HFFc6 (cell line): ENCODE data around the gene SEMA3D. TPM values are rescaled to one million over a fixed set of nuclear protein-coding genes. Genes with fewer than 3 reads are reported as not detected.
A peak's percentile ranks its signal among the peaks of the same experiment; 100 is the strongest.

Source experiments
- DNase-seq: peaks from one replicate; pipeline ENCODE4 v3.0.0-alpha.2; 2018
- H3K27ac Mint-ChIP-seq: 2 replicates; pipeline ENCODE4 v1.8.0; 2020; ENCODE audit warnings: mild to moderate bottlenecking, mixed read lengths
- H3K27me3 Mint-ChIP-seq: 2 replicates; pipeline ENCODE4 v1.8.0; 2021; ENCODE audit warnings: mild to moderate bottlenecking, moderate library complexity, mixed read lengths; ENCODE audit not compliant: insufficient read depth
- H3K36me3 Mint-ChIP-seq: 2 replicates; pipeline ENCODE4 v1.8.0; 2021; ENCODE audit warnings: low read depth, mixed read lengths
- H3K4me1 Mint-ChIP-seq: 2 replicates; pipeline ENCODE4 v1.8.0; 2020; ENCODE audit warnings: low read depth, mixed read lengths
- H3K4me3 Mint-ChIP-seq: 2 replicates; pipeline ENCODE4 v1.8.0; 2020; ENCODE audit warnings: mild to moderate bottlenecking, moderate library complexity, mixed read lengths
- H3K9me3 Mint-ChIP-seq: 2 replicates; pipeline ENCODE4 v1.8.0; 2020; ENCODE audit warnings: mild to moderate bottlenecking, mixed read lengths
- total RNA-seq, 6 experiments: library from RNA; stranded (reverse); fragmentation: NEBNext Ultra II Directional; extraction: Animal tissue kit (Norgen Biotek cat#: 25700); gene quantifications; 2 replicates in 1 of 6; 3 replicates in 5 of 6; pipeline ENCODE4 v1.2.3, GENCODE V29; 2021
- TF ChIP-seq, protein P1 (sequence below): fragments of 200-600 bp; sonication (generic); IDR thresholded peaks from 2 replicates; pipeline ENCODE4 v1.5.0; 2021; ENCODE audit warnings: antibody characterized with exemption, mild to moderate bottlenecking

Gene SEMA3D
- total RNA-seq, 6 experiments from 2014 or later, result 16.5 to 23.7 (median 22.4) TPM

DNA sequence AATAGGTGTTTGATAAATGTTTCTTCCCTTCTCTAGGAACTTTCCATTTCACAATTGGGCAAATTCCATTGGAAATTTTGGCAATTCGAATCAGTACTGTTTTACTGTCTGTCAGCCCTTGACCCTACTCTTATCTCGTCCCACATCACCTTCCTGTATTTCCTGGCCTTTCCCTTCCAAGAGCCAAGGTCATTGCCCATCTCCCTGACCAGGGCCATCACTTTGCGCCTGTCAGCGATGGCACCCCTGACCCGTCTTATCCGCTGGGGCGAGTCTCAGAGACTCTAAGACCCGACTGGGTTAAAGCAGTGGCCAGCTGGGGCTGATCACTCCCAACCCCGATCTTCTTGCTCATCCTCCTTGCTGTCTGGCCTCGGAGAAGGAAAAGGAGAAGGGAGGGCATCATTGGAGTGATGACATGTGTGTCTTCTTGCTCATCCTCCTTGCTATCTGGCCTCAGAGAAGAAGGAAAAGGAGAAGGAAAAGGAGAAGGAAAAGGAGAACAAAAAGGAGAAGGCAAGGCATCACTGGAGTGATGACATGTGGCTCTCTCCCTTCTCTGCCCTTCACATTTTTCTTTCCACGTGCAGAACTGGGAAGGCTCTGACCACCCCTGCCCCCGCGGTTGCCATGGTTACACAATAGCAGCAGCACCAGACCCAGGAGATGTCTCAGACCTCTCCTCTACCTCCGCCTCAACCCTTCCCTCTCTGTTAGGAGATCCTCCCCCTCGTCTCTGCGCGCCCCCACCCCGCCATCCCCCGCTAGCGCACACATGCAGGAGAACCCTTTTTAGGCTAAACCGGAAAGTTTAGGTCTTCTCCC lies 2.0 kb downstream of the SEMA3D start:
- TF ChIP-seq, protein P1, sequence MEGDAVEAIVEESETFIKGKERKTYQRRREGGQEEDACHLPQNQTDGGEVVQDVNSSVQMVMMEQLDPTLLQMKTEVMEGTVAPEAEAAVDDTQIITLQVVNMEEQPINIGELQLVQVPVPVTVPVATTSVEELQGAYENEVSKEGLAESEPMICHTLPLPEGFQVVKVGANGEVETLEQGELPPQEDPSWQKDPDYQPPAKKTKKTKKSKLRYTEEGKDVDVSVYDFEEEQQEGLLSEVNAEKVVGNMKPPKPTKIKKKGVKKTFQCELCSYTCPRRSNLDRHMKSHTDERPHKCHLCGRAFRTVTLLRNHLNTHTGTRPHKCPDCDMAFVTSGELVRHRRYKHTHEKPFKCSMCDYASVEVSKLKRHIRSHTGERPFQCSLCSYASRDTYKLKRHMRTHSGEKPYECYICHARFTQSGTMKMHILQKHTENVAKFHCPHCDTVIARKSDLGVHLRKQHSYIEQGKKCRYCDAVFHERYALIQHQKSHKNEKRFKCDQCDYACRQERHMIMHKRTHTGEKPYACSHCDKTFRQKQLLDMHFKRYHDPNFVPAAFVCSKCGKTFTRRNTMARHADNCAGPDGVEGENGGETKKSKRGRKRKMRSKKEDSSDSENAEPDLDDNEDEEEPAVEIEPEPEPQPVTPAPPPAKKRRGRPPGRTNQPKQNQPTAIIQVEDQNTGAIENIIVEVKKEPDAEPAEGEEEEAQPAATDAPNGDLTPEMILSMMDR, result no peak
- Mint-ChIP-seq H3K27ac (peak overlapping the region; percentile 90), H3K36me3 (peaks cover 17% of the 10 kb centered on the region), H3K4me3 (peak overlapping the region; percentile 96), H3K9me3 (peaks cover 6% of the 10 kb centered on the region), H3K27me3 (peaks cover 5% of the 10 kb centered on the region), H3K4me1 (peaks cover 35% of the 10 kb centered on the region)
- peak; percentile 75 for DNase-seq

DNA sequence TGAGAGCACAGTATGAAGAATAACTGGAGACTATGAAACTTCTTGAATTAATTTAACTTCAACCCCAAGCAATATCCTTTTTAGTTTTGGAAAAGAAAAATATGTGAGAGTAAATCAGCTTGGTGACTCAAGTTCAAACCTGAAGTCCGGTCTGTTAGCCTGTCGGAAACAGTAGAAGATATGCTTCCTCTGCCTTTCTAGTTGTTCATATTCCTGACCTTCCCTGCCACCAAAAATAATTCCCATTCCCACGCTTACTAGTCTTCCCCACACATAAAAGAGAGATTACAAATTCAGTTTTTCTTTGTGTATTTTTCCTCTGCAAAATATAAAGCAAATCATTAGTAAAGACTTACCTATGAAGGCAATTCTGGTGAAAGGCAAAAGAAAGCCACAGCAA lies 3.6 kb downstream of the SEMA3D start:
- H3K4me1 Mint-ChIP-seq, result peaks cover 39% of the 10 kb centered on the region
- peaks cover 29% of the 10 kb centered on the region for H3K36me3 Mint-ChIP-seq
- no peak for DNase-seq
- peaks cover 21% of the 10 kb centered on the region for H3K9me3 Mint-ChIP-seq
- H3K27ac Mint-ChIP-seq, result no peak overlapping the region
- peaks cover 5% of the 10 kb centered on the region for H3K27me3 Mint-ChIP-seq
- TF ChIP-seq, protein P1, result no peak
- H3K4me3 Mint-ChIP-seq, result no peak overlapping the region

DNA sequence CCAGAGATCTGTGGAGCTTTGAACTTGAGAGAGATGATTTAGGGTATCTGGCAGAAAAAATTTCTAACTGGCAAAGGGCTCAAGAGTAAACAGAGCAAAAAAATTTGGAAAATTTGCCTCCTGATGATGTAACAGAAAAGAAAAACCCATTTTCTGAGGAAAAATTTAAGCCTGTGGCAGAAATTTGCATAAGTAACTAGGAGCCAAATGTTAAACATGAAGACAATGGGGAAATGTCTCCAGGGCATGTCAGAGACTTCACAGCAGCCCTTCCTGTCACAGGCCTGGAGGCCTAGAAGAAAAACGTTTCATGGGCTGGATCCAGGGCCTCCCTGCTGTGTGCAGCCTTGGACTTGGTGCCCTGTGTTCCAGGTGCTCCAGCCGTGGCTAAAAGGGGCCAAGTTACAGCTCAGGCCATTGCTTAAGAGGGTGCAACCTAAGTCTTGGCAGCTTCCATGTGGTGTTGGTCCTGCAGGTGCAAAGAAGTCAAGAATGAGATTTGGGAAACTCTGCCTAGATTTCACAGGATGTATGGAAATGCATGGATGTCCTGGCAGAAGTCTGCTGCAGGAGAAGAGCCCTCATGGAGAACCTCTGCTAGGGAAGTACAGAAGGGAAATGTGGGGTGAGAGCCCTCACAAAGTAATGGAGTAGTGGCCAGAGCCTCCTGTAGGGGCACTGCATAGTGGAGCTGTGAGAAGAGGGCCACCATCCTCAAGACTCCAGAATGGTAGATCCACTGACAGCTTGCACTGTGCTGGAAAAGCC lies 8.1 kb downstream of the SEMA3D start:
- H3K4me1 Mint-ChIP-seq, result peaks cover 54% of the 10 kb centered on the region
- peaks cover 27% of the 10 kb centered on the region for H3K9me3 Mint-ChIP-seq
- peaks cover 2% of the 10 kb centered on the region for H3K27me3 Mint-ChIP-seq
- no peak overlapping the region for H3K4me3 Mint-ChIP-seq
- peaks cover 39% of the 10 kb centered on the region for H3K36me3 Mint-ChIP-seq
- TF ChIP-seq, protein P1, result peak; percentile 10; the same call in 1 of the 2 replicates
- peak overlapping the region; percentile 27; the same call in 1 of the 2 replicates for H3K27ac Mint-ChIP-seq
- DNase-seq, result no peak

DNA sequence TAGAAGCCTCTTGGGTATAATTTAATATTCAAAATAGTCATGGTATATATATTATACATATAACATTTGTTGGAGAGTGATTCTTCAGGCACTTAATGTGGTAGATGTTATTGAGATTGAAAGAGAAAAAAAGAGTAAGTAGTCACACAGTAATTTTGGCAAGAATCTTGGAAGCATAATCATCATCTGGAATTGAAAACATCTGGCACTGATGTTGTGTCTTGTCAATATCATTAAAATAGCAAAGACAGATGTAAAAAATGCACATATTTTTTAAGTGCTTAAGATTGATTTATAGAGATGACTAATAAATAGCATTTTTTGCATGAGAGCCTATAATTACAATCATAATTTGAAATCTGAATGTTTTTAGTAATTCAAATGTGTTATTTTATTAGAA lies 9.5 kb downstream of the SEMA3D start:
- no peak overlapping the region for H3K27ac Mint-ChIP-seq
- H3K27me3 Mint-ChIP-seq, result peaks cover 2% of the 10 kb centered on the region
- DNase-seq, result no peak
- H3K4me3 Mint-ChIP-seq, result no peak overlapping the region
- peaks cover 27% of the 10 kb centered on the region for H3K9me3 Mint-ChIP-seq
- TF ChIP-seq, protein P1, result no peak
- peaks cover 40% of the 10 kb centered on the region for H3K36me3 Mint-ChIP-seq
- H3K4me1 Mint-ChIP-seq, result peaks cover 57% of the 10 kb centered on the region

DNA sequence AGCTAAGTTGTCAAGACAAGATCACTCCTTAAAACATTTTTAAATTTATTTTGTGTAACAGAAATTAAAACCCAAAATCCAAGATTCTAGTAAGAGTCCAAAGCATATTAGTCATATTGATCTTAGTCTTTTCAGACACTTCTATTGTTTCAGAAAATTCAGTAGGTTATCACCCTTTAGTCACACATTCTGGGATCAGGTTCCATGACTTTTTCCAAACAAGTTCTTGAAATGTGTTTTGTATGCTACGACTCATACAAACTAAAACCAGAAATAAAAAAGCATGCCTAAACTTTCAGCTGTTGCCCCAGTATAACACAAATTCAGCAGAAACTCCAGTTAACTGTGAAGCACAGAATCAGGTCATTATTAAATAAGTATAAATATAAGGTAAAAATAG lies 10.7 kb downstream of the SEMA3D start:
- peaks cover 40% of the 10 kb centered on the region for H3K36me3 Mint-ChIP-seq
- peaks cover 27% of the 10 kb centered on the region for H3K9me3 Mint-ChIP-seq
- TF ChIP-seq, protein P1, result no peak
- H3K27me3 Mint-ChIP-seq, result peaks cover 2% of the 10 kb centered on the region
- DNase-seq, result no peak
- H3K27ac Mint-ChIP-seq, result no peak overlapping the region
- H3K4me3 Mint-ChIP-seq, result no peak overlapping the region
- peaks cover 62% of the 10 kb centered on the region for H3K4me1 Mint-ChIP-seq
